ENCODE results near the gene ZNF865. TPM values are rescaled to one million over a fixed set of nuclear protein-coding genes. Genes with fewer than 3 reads are reported as not detected.

ZNF865 gene
- total and polyA plus RNA-seq, 2 donors (not counting 3 experiments of a cell fraction or from before 2014, with no cell fraction given) = 4.0 to 10.1 TPM

DNA sequence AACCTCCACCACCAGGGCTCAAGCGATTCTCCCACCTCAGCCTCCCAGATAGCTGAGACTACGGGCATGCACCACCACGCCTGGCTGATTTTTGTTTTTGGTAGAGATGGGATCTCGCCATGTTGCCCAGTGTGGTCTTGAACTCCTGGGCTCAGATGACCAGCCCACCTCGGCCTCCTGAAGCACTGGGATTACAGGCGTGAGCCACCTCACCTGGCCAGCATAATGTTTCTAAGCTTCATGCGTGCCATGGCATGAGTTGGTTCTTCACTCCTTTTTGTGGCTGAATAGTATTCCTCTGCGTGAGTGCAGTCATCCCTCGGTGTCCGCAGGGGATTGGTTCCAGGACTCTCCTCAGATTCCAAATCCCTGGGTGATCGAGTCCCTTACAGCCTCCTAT is 20.6 kb upstream of the ZNF865 start:
- H4K20me1 ChIP-seq (replicated peaks; ENCODE audit: control insufficient read depth, extremely low read depth, insufficient read depth, low read length) = no peaks in the 10 kb centered on the region
- peaks cover 7% of the 10 kb centered on the region for H3K79me2 ChIP-seq (ENCODE audit: control insufficient read depth, insufficient read depth, low read length)
- peaks cover 4% of the 10 kb centered on the region for H3K4me1 ChIP-seq (ENCODE audit: control insufficient read depth, extremely low read depth, insufficient read depth, low read length)
- no TSS peak for BruUV-seq (replicated peaks)
- H3K4me3 ChIP-seq (replicated peaks in 1 of 3; ENCODE audit: insufficient read depth in 1 of 3, low read depth in 1 of 3, low read length in 3 of 3) = no peak overlapping the region
- ChIA-PET CTCF (interaction anchor here (1.0 kb wide), 1 partner anchor 19 kb away, joined by 3 read pairs; no protein-coding TSS in a partner anchor), POLR2A (interaction anchor here (0.5 to 0.6 kb wide), 2 partner anchors 12 to 62 kb away, joined by 3 to 10 read pairs; no protein-coding TSS in a partner anchor)
- TF ChIP-seq POLR2AphosphoS5 (IDR thresholded peaks at IDR 0.05; ENCODE audit: insufficient read depth, low read depth, low read length) (no peak), JUN (IDR thresholded peaks at IDR 0.05; ENCODE audit: borderline replicate concordance, insufficient read depth, insufficient read length, low read depth) (no peak), GATA2 (IDR thresholded peaks at IDR 0.05; ENCODE audit: insufficient read depth, insufficient read length, low read depth, low read length) (no peak), FOS (IDR thresholded peaks at IDR 0.05; ENCODE audit: borderline replicate concordance, insufficient read depth, low read length) (no peak), EZH2 (IDR thresholded peaks at IDR 0.05; ENCODE audit: borderline replicate concordance, low read depth, low read length, severe bottlenecking) (no peak), POLR2A (IDR thresholded peaks at IDR 0.05; ENCODE audit: low read depth, low read length) (no peak), MYC (IDR thresholded peaks at IDR 0.05; ENCODE audit: low read depth, low read length) (no peak)
- TF ChIP-seq, protein P1, sequence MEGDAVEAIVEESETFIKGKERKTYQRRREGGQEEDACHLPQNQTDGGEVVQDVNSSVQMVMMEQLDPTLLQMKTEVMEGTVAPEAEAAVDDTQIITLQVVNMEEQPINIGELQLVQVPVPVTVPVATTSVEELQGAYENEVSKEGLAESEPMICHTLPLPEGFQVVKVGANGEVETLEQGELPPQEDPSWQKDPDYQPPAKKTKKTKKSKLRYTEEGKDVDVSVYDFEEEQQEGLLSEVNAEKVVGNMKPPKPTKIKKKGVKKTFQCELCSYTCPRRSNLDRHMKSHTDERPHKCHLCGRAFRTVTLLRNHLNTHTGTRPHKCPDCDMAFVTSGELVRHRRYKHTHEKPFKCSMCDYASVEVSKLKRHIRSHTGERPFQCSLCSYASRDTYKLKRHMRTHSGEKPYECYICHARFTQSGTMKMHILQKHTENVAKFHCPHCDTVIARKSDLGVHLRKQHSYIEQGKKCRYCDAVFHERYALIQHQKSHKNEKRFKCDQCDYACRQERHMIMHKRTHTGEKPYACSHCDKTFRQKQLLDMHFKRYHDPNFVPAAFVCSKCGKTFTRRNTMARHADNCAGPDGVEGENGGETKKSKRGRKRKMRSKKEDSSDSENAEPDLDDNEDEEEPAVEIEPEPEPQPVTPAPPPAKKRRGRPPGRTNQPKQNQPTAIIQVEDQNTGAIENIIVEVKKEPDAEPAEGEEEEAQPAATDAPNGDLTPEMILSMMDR (IDR thresholded peaks at IDR 0.05; ENCODE audit: extremely low read depth in 1 of 2, insufficient read depth in 1 of 2, low read depth in 1 of 2, low read length in 2 of 2) = no peak
- TF ChIP-seq, protein P2, sequence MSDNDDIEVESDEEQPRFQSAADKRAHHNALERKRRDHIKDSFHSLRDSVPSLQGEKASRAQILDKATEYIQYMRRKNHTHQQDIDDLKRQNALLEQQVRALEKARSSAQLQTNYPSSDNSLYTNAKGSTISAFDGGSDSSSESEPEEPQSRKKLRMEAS (IDR thresholded peaks at IDR 0.05; ENCODE audit: insufficient read depth, insufficient read length) = no peak
- H3K9me3 ChIP-seq (replicated peaks; ENCODE audit: control insufficient read depth, insufficient read depth, low read length) = no peaks in the 10 kb centered on the region
- dilution Hi-C loops (cut with MboI; ENCODE audit: extremely low pct_ligation_motif_present, low sequenced_read_pairs) = no loop called here
- no peak overlapping the region for H3K27ac ChIP-seq (ENCODE audit: insufficient read depth, low read depth, low read length)
- no peak overlapping the region for H3K9ac ChIP-seq (replicated peaks; ENCODE audit: extremely low read depth, insufficient read depth, low read length)
- peaks cover 4 to 7% of the 10 kb centered on the region in 2 experiments for H3K27me3 ChIP-seq (ENCODE audit: control insufficient read depth in 2 of 2, insufficient read depth in 2 of 2, low read length in 2 of 2)
- no peak overlapping the region for H3K4me2 ChIP-seq (ENCODE audit: insufficient read depth, low read length)
- H3K9me1 ChIP-seq (replicated peaks; ENCODE audit: control insufficient read depth, extremely low read depth, insufficient read depth, low read length) = no peaks in the 10 kb centered on the region
- intact Hi-C loops (cut with micrococcal nuclease) = no loop called here
- H3K36me3 ChIP-seq (ENCODE audit: control insufficient read depth in 2 of 2, extremely low read depth in 1 of 2, insufficient read depth in 2 of 2, low read length in 2 of 2) = no peaks in the 10 kb centered on the region
- H2AFZ ChIP-seq (ENCODE audit: low read depth, low read length) = no peak overlapping the region
- DNase-seq (ENCODE audit: low read depth, low spot score) (no peak), FAIRE-seq (no peak)
